Mesenchymal stem cell (in vitro differentiated cells and primary cell): Measurements from ENCODE around the gene SLC25A13.

Experiments
- DNase-seq: peaks from one replicate; pipeline ENCODE4 v3.0.0-alpha.2; 2013
- H2AFZ ChIP-seq: one replicate; pipeline ENCODE4 v1.6.1; 2013; ENCODE audit warnings: low read depth, mild to moderate bottlenecking, control low read depth, inconsistent platforms, low read length, moderate library complexity
- H2AK5ac ChIP-seq: 2 replicates; pipeline ENCODE4 v1.6.1; 2013; ENCODE audit warnings: low read length, moderate library complexity, mild to moderate bottlenecking, inconsistent platforms; ENCODE audit not compliant: severe bottlenecking
- H2BK120ac ChIP-seq: one replicate; pipeline ENCODE4 v1.6.1; 2013; ENCODE audit warnings: low read depth, mild to moderate bottlenecking, inconsistent platforms, low read length, moderate library complexity
- H2BK12ac ChIP-seq, 2 experiments: one replicate each; pipeline ENCODE4 v1.6.1; 2013; ENCODE audit warnings: inconsistent platforms in 2 of 2, low read length in 2 of 2, mild to moderate bottlenecking in 2 of 2, moderate library complexity in 2 of 2, control low read depth in 1 of 2
- H2BK15ac ChIP-seq: one replicate; pipeline ENCODE4 v1.6.1; 2013; ENCODE audit warnings: mild to moderate bottlenecking, low read depth, inconsistent platforms; ENCODE audit not compliant: poor library complexity, severe bottlenecking
- H2BK5ac ChIP-seq: 2 replicates; pipeline ENCODE4 v1.6.1; 2013; ENCODE audit warnings: low read depth, mild to moderate bottlenecking, low read length, control low read depth, inconsistent platforms; ENCODE audit not compliant: poor library complexity, severe bottlenecking
- H3K14ac ChIP-seq, 2 experiments: one replicate each; pipeline ENCODE4 v1.6.1; 2013; ENCODE audit warnings: inconsistent platforms in 2 of 2, low read length in 2 of 2, control low read depth in 1 of 2, mild to moderate bottlenecking in 1 of 2, moderate library complexity in 1 of 2
- H3K18ac ChIP-seq, 2 experiments: one replicate each; pipeline ENCODE4 v1.6.1; 2013; ENCODE audit warnings: inconsistent platforms in 2 of 2, low read length in 2 of 2, control low read depth in 1 of 2, low read depth in 1 of 2, mild to moderate bottlenecking in 1 of 2
- H3K23ac ChIP-seq, 2 experiments: one replicate each; pipeline ENCODE4 v1.6.1; 2013; ENCODE audit warnings: inconsistent platforms in 2 of 2, low read length in 2 of 2, mild to moderate bottlenecking in 2 of 2, moderate library complexity in 2 of 2, control low read depth in 1 of 2
- H3K27ac ChIP-seq: 2 replicates; pipeline ENCODE4 v1.5.1; 2013; ENCODE audit warnings: mild to moderate bottlenecking, moderate library complexity, low read length, control low read depth, inconsistent platforms; ENCODE audit not compliant: poor library complexity, severe bottlenecking
- H3K27me3 ChIP-seq, 2 experiments: 2 replicates each; pipeline versions ENCODE4 v1.6.1 to v1.7.0; 2013; ENCODE audit warnings: low read length in 2 of 2, mild to moderate bottlenecking in 2 of 2, moderate library complexity in 2 of 2, control low read depth in 1 of 2, inconsistent platforms in 1 of 2; ENCODE audit not compliant: control insufficient read depth in 1 of 2, insufficient read depth in 1 of 2
- H3K36me3 ChIP-seq, 2 experiments: 2 replicates each; pipeline versions ENCODE4 v1.6.1 to v1.7.0; 2013; ENCODE audit warnings: low read length in 2 of 2, control low read depth in 1 of 2, inconsistent platforms in 1 of 2, low read depth in 1 of 2, mild to moderate bottlenecking in 1 of 2; ENCODE audit not compliant: insufficient read depth in 2 of 2, control insufficient read depth in 1 of 2
- H3K4ac ChIP-seq, 2 experiments: one replicate each; pipeline ENCODE4 v1.6.1; 2013; ENCODE audit warnings: inconsistent platforms in 2 of 2, low read length in 2 of 2, mild to moderate bottlenecking in 2 of 2, moderate library complexity in 2 of 2, control low read depth in 1 of 2, low read depth in 1 of 2
- H3K4me1 ChIP-seq: 2 replicates; pipeline ENCODE4 v1.6.1; 2013; ENCODE audit warnings: low read depth, low read length, control low read depth; ENCODE audit not compliant: control insufficient read depth, insufficient read depth
- H3K4me2 ChIP-seq: 2 replicates; pipeline ENCODE4 v1.6.1; 2013; ENCODE audit warnings: low read length, mild to moderate bottlenecking, inconsistent platforms; ENCODE audit not compliant: poor library complexity, severe bottlenecking
- H3K4me3 ChIP-seq, 2 experiments: 2 replicates each; pipeline versions ENCODE4 v1.5.1 to v1.7.0; 2013; ENCODE audit warnings: low read length in 2 of 2, mild to moderate bottlenecking in 2 of 2, control low read depth in 1 of 2, low read depth in 1 of 2; ENCODE audit not compliant: insufficient read depth in 1 of 2
- H3K79me1 ChIP-seq: replicated peaks from 2 replicates; pipeline ENCODE4 v1.6.1; 2013; ENCODE audit warnings: mild to moderate bottlenecking, control low read depth, low read length, inconsistent platforms; ENCODE audit not compliant: poor library complexity, severe bottlenecking
- H3K9ac ChIP-seq: 2 replicates; pipeline ENCODE4 v1.7.0; 2013; ENCODE audit warnings: mild to moderate bottlenecking, low read length, moderate library complexity
- H3K9me3 ChIP-seq: 2 replicates; pipeline ENCODE4 v1.7.0; 2013; ENCODE audit warnings: mild to moderate bottlenecking, low read length; ENCODE audit not compliant: control insufficient read depth
- H4K8ac ChIP-seq: one replicate; pipeline ENCODE4 v1.6.1; 2013; ENCODE audit warnings: inconsistent platforms, mild to moderate bottlenecking, low read length, moderate library complexity
- H4K91ac ChIP-seq: one replicate; pipeline ENCODE4 v1.6.1; 2013; ENCODE audit warnings: mild to moderate bottlenecking, low read length, inconsistent platforms
- WGBS: methylation state at CpG from one replicate; pipeline ENCODE4 v1.1.7; 2013; ENCODE audit warnings: mixed read lengths; 5-methylcytosine and 5-hydroxymethylcytosine counted together

SLC25A13 gene

GRCh38 chr7:96104984-96105383 is 216.9 kb downstream of the SLC25A13 start:
- H3K23ac ChIP-seq: no peak overlapping the region
- H2AK5ac ChIP-seq: no peak overlapping the region
- no peak overlapping the region for H3K9ac ChIP-seq
- no peak overlapping the region for H3K4ac ChIP-seq
- no peak overlapping the region for H2BK5ac ChIP-seq
- H3K79me1 ChIP-seq: no peaks in the 10 kb centered on the region
- no peaks in the 10 kb centered on the region for H3K9me3 ChIP-seq
- H3K27ac ChIP-seq: no peak overlapping the region
- no peak overlapping the region for H2BK15ac ChIP-seq
- no peak overlapping the region for H3K4me3 ChIP-seq
- H3K18ac ChIP-seq: no peak overlapping the region
- H4K8ac ChIP-seq: no peak overlapping the region
- H3K27me3 ChIP-seq: peaks cover 0 to 6% of the 10 kb centered on the region in 2 experiments
- no peak overlapping the region for H3K4me2 ChIP-seq
- H3K4me1 ChIP-seq: no peaks in the 10 kb centered on the region
- H3K14ac ChIP-seq: no peak overlapping the region
- H2BK12ac ChIP-seq: no peak overlapping the region
- H2BK120ac ChIP-seq: no peak overlapping the region
- DNase-seq: no peak
- H4K91ac ChIP-seq: no peak overlapping the region
- H3K36me3 ChIP-seq: no peaks in the 10 kb centered on the region
- H2AFZ ChIP-seq: no peak overlapping the region

DNA sequence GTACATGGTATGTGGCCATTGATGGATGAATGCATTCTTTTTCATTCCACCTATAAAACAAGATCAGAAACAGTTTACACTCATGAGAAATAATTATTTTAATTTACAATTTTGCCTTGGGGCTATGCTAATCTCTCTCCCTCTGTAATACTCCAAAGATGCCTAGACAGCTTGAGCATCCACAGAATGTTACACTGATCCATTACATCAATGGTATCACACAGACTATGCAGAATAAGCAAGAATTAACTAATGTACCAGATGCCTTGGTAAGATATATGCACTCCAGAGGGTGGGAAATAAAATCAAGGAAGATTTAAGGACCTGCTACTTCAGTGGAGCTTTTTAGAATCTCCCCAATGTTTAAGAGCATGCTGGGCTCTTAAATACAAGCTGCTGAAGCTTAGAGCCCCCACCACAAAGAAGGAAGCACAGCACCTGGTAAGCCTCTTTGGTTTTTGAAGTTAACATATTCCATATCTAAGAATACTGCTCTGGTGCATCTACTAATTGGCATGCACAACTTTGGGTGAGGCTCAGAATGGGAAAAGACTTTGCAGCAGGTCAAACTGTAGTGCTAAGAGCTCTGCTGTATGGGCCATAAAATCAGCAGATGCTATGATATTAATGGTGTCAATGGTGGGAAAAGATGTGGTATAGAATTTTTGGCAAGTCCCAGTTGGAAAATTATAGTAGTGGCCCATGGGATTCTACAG is 219.6 kb downstream of the SLC25A13 start:
- DNase-seq: no peak
- Histone ChIP-seq H3K18ac (no peak overlapping the region), H3K27me3 (peaks cover 0 to 6% of the 10 kb centered on the region in 2 experiments), H2BK12ac (no peak overlapping the region), H3K4ac (no peak overlapping the region), H2BK15ac (no peak overlapping the region), H3K9me3 (no peaks in the 10 kb centered on the region), H3K36me3 (no peaks in the 10 kb centered on the region), H4K91ac (no peak overlapping the region), H3K27ac (no peak overlapping the region), H4K8ac (no peak overlapping the region), H3K4me1 (no peaks in the 10 kb centered on the region), H3K9ac (no peak overlapping the region), H3K14ac (no peak overlapping the region), H2BK5ac (no peak overlapping the region), H2AK5ac (no peak overlapping the region), H3K79me1 (no peaks in the 10 kb centered on the region), H3K4me2 (no peak overlapping the region), H3K4me3 (no peak overlapping the region), H3K23ac (no peak overlapping the region), H2AFZ (no peak overlapping the region), H2BK120ac (no peak overlapping the region)

DNA sequence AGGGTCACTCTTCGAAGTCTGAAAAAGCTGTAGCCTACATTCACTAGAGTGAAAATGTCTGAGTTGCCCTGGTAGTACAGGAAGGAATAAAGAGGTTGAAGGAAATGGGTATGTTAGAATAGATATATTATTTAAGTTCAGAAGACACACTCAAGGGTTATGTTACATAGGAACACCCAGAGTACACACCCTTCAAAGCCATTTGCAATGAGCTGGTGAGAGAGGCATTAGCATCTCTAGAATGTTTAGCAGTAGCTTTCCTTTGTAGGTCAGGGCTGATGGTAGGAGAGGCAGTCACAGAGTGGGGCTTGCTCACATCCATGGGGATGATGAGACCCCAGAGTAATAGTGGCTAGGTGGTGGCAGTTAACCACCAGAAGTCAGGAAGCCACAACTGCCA is 221.2 kb downstream of the SLC25A13 start:
- Histone ChIP-seq H3K9ac (no peak overlapping the region), H3K4ac (no peak overlapping the region), H4K8ac (no peak overlapping the region), H3K4me2 (no peak overlapping the region), H2BK5ac (no peak overlapping the region), H3K4me1 (no peaks in the 10 kb centered on the region), H3K23ac (no peak overlapping the region), H3K27me3 (peaks cover 0 to 6% of the 10 kb centered on the region in 2 experiments), H3K14ac (no peak overlapping the region), H3K4me3 (no peak overlapping the region), H2BK120ac (no peak overlapping the region), H2BK15ac (no peak overlapping the region), H2AFZ (no peak overlapping the region), H3K9me3 (no peaks in the 10 kb centered on the region), H2AK5ac (no peak overlapping the region), H3K18ac (no peak overlapping the region), H3K27ac (no peak overlapping the region), H4K91ac (no peak overlapping the region), H3K79me1 (no peaks in the 10 kb centered on the region), H2BK12ac (no peak overlapping the region), H3K36me3 (no peaks in the 10 kb centered on the region)
- 83% methylated on average over 1 of the region's 1 CpG for WGBS
- DNase-seq: no peak

DNA sequence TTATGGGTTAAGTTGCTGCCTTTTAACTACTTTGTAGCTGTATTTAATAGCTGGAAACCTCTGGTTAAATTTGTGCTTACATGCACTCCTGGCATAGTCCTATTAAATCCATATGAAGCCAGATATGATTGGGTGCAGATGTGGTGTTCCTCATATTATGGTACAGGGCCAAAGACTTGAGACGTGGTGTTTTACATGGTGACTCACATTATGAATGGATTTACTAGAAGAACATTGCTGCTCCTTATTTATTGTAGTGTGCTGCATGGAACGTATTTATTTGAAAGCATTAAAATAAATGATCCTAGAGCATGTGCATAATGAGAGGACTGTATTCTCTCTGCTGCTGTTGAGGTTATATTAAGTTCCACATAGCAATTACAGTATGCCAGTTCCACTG is 224.1 kb downstream of the SLC25A13 start:
- Histone ChIP-seq H3K9ac (no peak overlapping the region), H3K4me2 (no peak overlapping the region), H4K8ac (no peak overlapping the region), H2BK15ac (no peak overlapping the region), H3K18ac (no peak overlapping the region), H3K4me3 (no peak overlapping the region), H4K91ac (no peak overlapping the region), H2BK5ac (no peak overlapping the region), H3K14ac (no peak overlapping the region), H2AK5ac (no peak overlapping the region), H3K4me1 (no peaks in the 10 kb centered on the region), H2BK120ac (no peak overlapping the region), H3K4ac (no peak overlapping the region), H3K27me3 (peaks cover 0 to 6% of the 10 kb centered on the region in 2 experiments), H2AFZ (no peak overlapping the region), H3K79me1 (no peaks in the 10 kb centered on the region), H3K23ac (no peak overlapping the region), H3K36me3 (no peaks in the 10 kb centered on the region), H3K9me3 (no peaks in the 10 kb centered on the region), H2BK12ac (no peak overlapping the region), H3K27ac (no peak overlapping the region)
- 84% methylated on average over 2 of the region's 2 CpGs for WGBS
- DNase-seq: no peak
